IMR-90 (cell line): ENCODE measurements around the gene MSH2.

ENCODE experiments used
- BHLHE40 ChIP-seq: fragments of 150-350 bp; IDR thresholded peaks from 2 replicates; pipeline ENCODE4 v1.6.1; 2016; ENCODE audit warnings: mild to moderate bottlenecking, low read depth, low read length
- CHD1 ChIP-seq: IDR thresholded peaks from 2 replicates; pipeline ENCODE4 v1.6.1; 2012; ENCODE audit warnings: low read depth, low read length, improper control_type of control experiment
- POLR2A ChIP-seq: IDR thresholded peaks from 2 replicates; pipeline ENCODE4 v1.6.1; 2012; ENCODE audit warnings: mild to moderate bottlenecking, low read depth, low read length
- RAD21 ChIP-seq: IDR thresholded peaks from 2 replicates; pipeline ENCODE4 v1.6.1; 2012; ENCODE audit warnings: low read length, improper control_type of control experiment
- RFX5 ChIP-seq: IDR thresholded peaks from 2 replicates; pipeline ENCODE4 v1.8.0; 2012; ENCODE audit warnings: low read depth, mild to moderate bottlenecking, low read length, moderate library complexity
- SMC3 ChIP-seq: fragments of 150-350 bp; IDR thresholded peaks from 2 replicates; pipeline ENCODE4 v1.6.1; 2016; ENCODE audit warnings: low read depth, mild to moderate bottlenecking, antibody characterized with exemption, low read length, moderate library complexity
- TF ChIP-seq, protein P1 (sequence below): fragments of 150-350 bp; IDR thresholded peaks from 2 replicates; pipeline ENCODE4 v1.6.1; 2017; ENCODE audit warnings: mild to moderate bottlenecking, antibody characterized with exemption, low read length, low read depth
- TF ChIP-seq, protein P2 (sequence below): conservative IDR thresholded peaks from 2 replicates; pipeline ENCODE4 v1.5.1; 2012; ENCODE audit warnings: mild to moderate bottlenecking, low read depth, low read length, improper control_type of control experiment
- TF ChIP-seq, protein P3 (sequence below): fragments of 150-350 bp; IDR thresholded peaks from 2 replicates; pipeline ENCODE4 v1.6.1; 2016; ENCODE audit warnings: low read depth, mild to moderate bottlenecking, low read length, moderate library complexity, borderline replicate concordance

DNA sequence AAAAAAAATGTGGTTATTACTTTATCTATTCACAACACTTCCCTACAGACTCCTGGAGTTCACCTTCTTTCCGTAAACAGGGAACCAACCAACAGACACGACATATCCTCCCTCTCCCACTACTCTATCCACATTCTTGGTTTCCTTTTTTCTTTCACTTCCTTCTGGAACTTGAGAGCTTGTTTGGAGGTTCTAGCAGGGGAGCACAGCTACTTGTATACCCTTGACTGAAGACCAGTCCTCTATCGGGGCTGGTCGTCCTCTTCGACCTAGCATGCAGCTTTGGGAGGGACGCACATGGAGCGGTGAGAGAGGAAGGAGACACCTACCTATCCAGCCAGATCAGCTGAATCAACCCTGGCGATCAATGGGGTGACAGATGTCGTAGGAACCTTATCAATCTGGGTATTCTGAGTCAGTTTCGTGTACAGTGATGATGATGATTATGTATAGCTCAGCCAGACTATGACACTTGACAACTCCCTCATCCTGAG, 43.5 kb upstream of the MSH2 start:
- TF ChIP-seq RFX5 (no peak), POLR2A (no peak), SMC3 (no peak), CHD1 (no peak), RAD21 (no peak), BHLHE40 (no peak)
- TF ChIP-seq, protein P1, sequence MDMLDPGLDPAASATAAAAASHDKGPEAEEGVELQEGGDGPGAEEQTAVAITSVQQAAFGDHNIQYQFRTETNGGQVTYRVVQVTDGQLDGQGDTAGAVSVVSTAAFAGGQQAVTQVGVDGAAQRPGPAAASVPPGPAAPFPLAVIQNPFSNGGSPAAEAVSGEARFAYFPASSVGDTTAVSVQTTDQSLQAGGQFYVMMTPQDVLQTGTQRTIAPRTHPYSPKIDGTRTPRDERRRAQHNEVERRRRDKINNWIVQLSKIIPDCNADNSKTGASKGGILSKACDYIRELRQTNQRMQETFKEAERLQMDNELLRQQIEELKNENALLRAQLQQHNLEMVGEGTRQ: no peak
- TF ChIP-seq, protein P2, sequence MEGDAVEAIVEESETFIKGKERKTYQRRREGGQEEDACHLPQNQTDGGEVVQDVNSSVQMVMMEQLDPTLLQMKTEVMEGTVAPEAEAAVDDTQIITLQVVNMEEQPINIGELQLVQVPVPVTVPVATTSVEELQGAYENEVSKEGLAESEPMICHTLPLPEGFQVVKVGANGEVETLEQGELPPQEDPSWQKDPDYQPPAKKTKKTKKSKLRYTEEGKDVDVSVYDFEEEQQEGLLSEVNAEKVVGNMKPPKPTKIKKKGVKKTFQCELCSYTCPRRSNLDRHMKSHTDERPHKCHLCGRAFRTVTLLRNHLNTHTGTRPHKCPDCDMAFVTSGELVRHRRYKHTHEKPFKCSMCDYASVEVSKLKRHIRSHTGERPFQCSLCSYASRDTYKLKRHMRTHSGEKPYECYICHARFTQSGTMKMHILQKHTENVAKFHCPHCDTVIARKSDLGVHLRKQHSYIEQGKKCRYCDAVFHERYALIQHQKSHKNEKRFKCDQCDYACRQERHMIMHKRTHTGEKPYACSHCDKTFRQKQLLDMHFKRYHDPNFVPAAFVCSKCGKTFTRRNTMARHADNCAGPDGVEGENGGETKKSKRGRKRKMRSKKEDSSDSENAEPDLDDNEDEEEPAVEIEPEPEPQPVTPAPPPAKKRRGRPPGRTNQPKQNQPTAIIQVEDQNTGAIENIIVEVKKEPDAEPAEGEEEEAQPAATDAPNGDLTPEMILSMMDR: no peak
- TF ChIP-seq, protein P3, sequence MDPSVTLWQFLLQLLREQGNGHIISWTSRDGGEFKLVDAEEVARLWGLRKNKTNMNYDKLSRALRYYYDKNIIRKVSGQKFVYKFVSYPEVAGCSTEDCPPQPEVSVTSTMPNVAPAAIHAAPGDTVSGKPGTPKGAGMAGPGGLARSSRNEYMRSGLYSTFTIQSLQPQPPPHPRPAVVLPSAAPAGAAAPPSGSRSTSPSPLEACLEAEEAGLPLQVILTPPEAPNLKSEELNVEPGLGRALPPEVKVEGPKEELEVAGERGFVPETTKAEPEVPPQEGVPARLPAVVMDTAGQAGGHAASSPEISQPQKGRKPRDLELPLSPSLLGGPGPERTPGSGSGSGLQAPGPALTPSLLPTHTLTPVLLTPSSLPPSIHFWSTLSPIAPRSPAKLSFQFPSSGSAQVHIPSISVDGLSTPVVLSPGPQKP: no peak
